HEK293 (cell line): ENCODE results near the gene AKAP6.
"Not testable (repeated sequence)": the region's sequence is repeated elsewhere in the genome, so short reads cannot be mapped to it uniquely, and the experiment has no call there.

Experiments
- CTCF ChIA-PET: fragments of 350-600 bp; formaldehyde crosslinking; extraction: SDS; loops from one replicate; lab custom pipeline; 2021; ENCODE audit warnings: antibody characterized with exemption; lab: Yijun Ruan, JAX
- POLR2A ChIA-PET: fragments of 300-600 bp; formaldehyde crosslinking; extraction: SDS; loops from one replicate; lab custom pipeline; 2020; ENCODE audit warnings: antibody characterized with exemption, inconsistent platforms; lab: Yijun Ruan, JAX
- H3K27ac ChIP-seq: fragments of 200-500 bp; sonication (Bioruptor generic); 2 replicates; pipeline ENCODE4 v1.5.1; 2014; ENCODE audit warnings: low read depth, low read length, control low read depth, inconsistent platforms; ENCODE audit errors: extremely low read depth
- H3K36me3 ChIP-seq, 2 experiments: fragments of 200-500 bp in 1 of 2; sonication (Bioruptor generic) in 1 of 2; 1 replicate in 1 of 2; 2 replicates in 1 of 2; pipeline ENCODE4 v1.5.1; 2014 to 2017; ENCODE audit warnings: inconsistent platforms in 2 of 2, low read length in 2 of 2; ENCODE audit not compliant: control insufficient read depth in 2 of 2, insufficient read depth in 1 of 2
- H3K4me1 ChIP-seq: fragments of 200-500 bp; sonication (Bioruptor generic); 2 replicates; pipeline ENCODE4 v1.5.1; 2014; ENCODE audit warnings: mild to moderate bottlenecking, low read length, inconsistent platforms; ENCODE audit not compliant: control insufficient read depth, insufficient read depth
- H3K4me3 ChIP-seq: 2 replicates; pipeline ENCODE4 v1.5.1; 2011; ENCODE audit warnings: low read depth, mild to moderate bottlenecking, control low read depth, low read length, moderate library complexity
- H3K9me3 ChIP-seq: fragments of 200-500 bp; sonication (Bioruptor generic); 2 replicates; pipeline ENCODE4 v1.5.1; 2014; ENCODE audit warnings: low read depth, low read length, inconsistent platforms; ENCODE audit not compliant: control insufficient read depth, insufficient read depth
- KLF8 ChIP-seq: fragments of 450-650 bp; formaldehyde crosslinking; IDR thresholded peaks from 2 replicates; pipeline ENCODE4 v1.5.1; 2016; ENCODE audit warnings: missing biosample characterization, missing genetic modification characterization
- MYNN ChIP-seq: fragments of 450-650 bp; formaldehyde crosslinking; IDR thresholded peaks from 2 replicates; pipeline ENCODE4 v1.5.1; 2016; ENCODE audit warnings: missing biosample characterization, missing genetic modification characterization, borderline replicate concordance
- MZF1 ChIP-seq: fragments of 450-650 bp; formaldehyde crosslinking; IDR thresholded peaks from 2 replicates; pipeline ENCODE4 v1.5.1; 2017; ENCODE audit warnings: missing biosample characterization, missing genetic modification characterization, borderline replicate concordance
- PATZ1 ChIP-seq: fragments of 450-650 bp; formaldehyde crosslinking; IDR thresholded peaks from 2 replicates; pipeline ENCODE4 v1.5.1; 2016; ENCODE audit warnings: missing biosample characterization, missing genetic modification characterization
- PBX3 ChIP-seq: sonication (generic); formaldehyde crosslinking; IDR thresholded peaks from 2 replicates; pipeline ENCODE4 v1.8.1; 2022; ENCODE audit warnings: mild to moderate bottlenecking, moderate library complexity, missing genetic modification reagents
- PRDM6 ChIP-seq: fragments of 450-650 bp; formaldehyde crosslinking; IDR thresholded peaks from 2 replicates; pipeline ENCODE4 v1.5.1; 2017; ENCODE audit warnings: missing biosample characterization, missing genetic modification characterization
- TRIM28 ChIP-seq: IDR thresholded peaks from 2 replicates; pipeline ENCODE4 v1.6.1; 2011; ENCODE audit warnings: low read length, control low read depth, borderline replicate concordance
- ZBTB1 ChIP-seq: fragments of 450-650 bp; formaldehyde crosslinking; IDR thresholded peaks from 2 replicates; pipeline ENCODE4 v1.5.1; 2016; ENCODE audit warnings: missing biosample characterization, missing genetic modification characterization
- ZBTB21 ChIP-seq: fragments of 450-650 bp; formaldehyde crosslinking; IDR thresholded peaks from 2 replicates; pipeline ENCODE4 v1.5.1; 2017; ENCODE audit warnings: missing biosample characterization, missing genetic modification characterization
- ZIC2 ChIP-seq: fragments of 450-650 bp; formaldehyde crosslinking; IDR thresholded peaks from 2 replicates; pipeline ENCODE4 v1.5.1; 2016; ENCODE audit warnings: missing biosample characterization, missing genetic modification characterization
- ZNF175 ChIP-seq: fragments of 450-650 bp; formaldehyde crosslinking; IDR thresholded peaks from 2 replicates; pipeline ENCODE4 v1.5.1; 2016; ENCODE audit warnings: missing biosample characterization, missing genetic modification characterization
- ZNF2 ChIP-seq: fragments of 450-650 bp; formaldehyde crosslinking; IDR thresholded peaks from 2 replicates; pipeline ENCODE4 v1.5.1; 2016; ENCODE audit warnings: missing biosample characterization, missing genetic modification characterization
- ZNF214 ChIP-seq: fragments of 450-650 bp; formaldehyde crosslinking; IDR thresholded peaks from 2 replicates; pipeline ENCODE4 v1.5.1; 2017; ENCODE audit warnings: missing biosample characterization, mild to moderate bottlenecking, missing genetic modification characterization, borderline replicate concordance
- ZNF274 ChIP-seq, 2 experiments: fragments of 200-500 bp in 1 of 2; fragments of 450-650 bp in 1 of 2; sonication (Bioruptor generic) in 1 of 2; formaldehyde crosslinking in 1 of 2; IDR thresholded peaks; 2 replicates each; pipeline versions ENCODE4 v1.5.1 to v1.6.1; 2014 to 2016; ENCODE audit warnings: borderline replicate concordance in 1 of 2, inconsistent platforms in 1 of 2, low read length in 1 of 2, missing biosample characterization in 1 of 2, missing genetic modification characterization in 1 of 2
- ZNF433 ChIP-seq: fragments of 450-650 bp; formaldehyde crosslinking; IDR thresholded peaks from 2 replicates; pipeline ENCODE4 v1.5.1; 2016; ENCODE audit warnings: missing biosample characterization, missing genetic modification characterization, low read depth
- ZNF558 ChIP-seq: fragments of 450-650 bp; formaldehyde crosslinking; IDR thresholded peaks from 2 replicates; pipeline ENCODE4 v1.5.1; 2016; ENCODE audit warnings: missing biosample characterization, missing genetic modification characterization
- ZNF571 ChIP-seq: fragments of 450-650 bp; formaldehyde crosslinking; IDR thresholded peaks from 2 replicates; pipeline ENCODE4 v1.5.0; 2017; ENCODE audit warnings: missing biosample characterization, missing genetic modification characterization
- ZNF600 ChIP-seq: fragments of 450-650 bp; formaldehyde crosslinking; IDR thresholded peaks from 2 replicates; pipeline ENCODE4 v1.5.1; 2016; ENCODE audit warnings: missing biosample characterization, missing genetic modification characterization
- ZNF654 ChIP-seq: fragments of 450-650 bp; formaldehyde crosslinking; IDR thresholded peaks from 2 replicates; pipeline ENCODE4 v1.5.1; 2016; ENCODE audit warnings: low read depth, missing biosample characterization, missing genetic modification characterization
- ZSCAN16 ChIP-seq: fragments of 450-650 bp; formaldehyde crosslinking; IDR thresholded peaks from 2 replicates; pipeline ENCODE4 v1.5.1; 2016; ENCODE audit warnings: missing biosample characterization, missing genetic modification characterization
- ZSCAN30 ChIP-seq: fragments of 450-650 bp; IDR thresholded peaks from 2 replicates; pipeline ENCODE4 v1.5.1; 2018; ENCODE audit warnings: missing biosample characterization, mild to moderate bottlenecking, missing genetic modification characterization, moderate library complexity
- TF ChIP-seq, protein P1 (sequence below): fragments of 450-650 bp; formaldehyde crosslinking; IDR thresholded peaks from 2 replicates; pipeline ENCODE4 v1.5.1; 2016; ENCODE audit warnings: missing biosample characterization, missing genetic modification characterization, low read depth

The AKAP6 gene

GRCh38 chr14:32578181-32578580, 249.1 kb downstream of the AKAP6 start:
- Histone ChIP-seq H3K27ac (no peak overlapping the region), H3K36me3 (no peaks in the 10 kb centered on the region), H3K4me1 (peaks cover 5% of the 10 kb centered on the region; the same call in 1 of the 2 replicates), H3K9me3 (no peaks in the 10 kb centered on the region), H3K4me3 (no peak overlapping the region)
- POLR2A ChIA-PET = no interaction called here
- CTCF ChIA-PET = interaction anchor here (0.6 to 2.4 kb wide), 4 partner anchors 77 to 1723 kb away, joined by 3 to 8 read pairs (median 4); no protein-coding TSS in a partner anchor
- no peak for TF ChIP-seq PRDM6 (tag by site-specific recombination)
- TF ChIP-seq ZNF571 (tag by site-specific recombination) = no peak
- no peak for TF ChIP-seq ZSCAN16 (tag by site-specific recombination)
- TF ChIP-seq TRIM28 = no peak
- no peak for TF ChIP-seq ZNF600
- TF ChIP-seq ZBTB1 = no peak
- no peak for TF ChIP-seq ZNF175 (tag by site-specific recombination)
- no peak for TF ChIP-seq ZNF2 (tag by site-specific recombination)
- no peak for TF ChIP-seq ZBTB21 (tag by site-specific recombination)
- TF ChIP-seq, protein P1, sequence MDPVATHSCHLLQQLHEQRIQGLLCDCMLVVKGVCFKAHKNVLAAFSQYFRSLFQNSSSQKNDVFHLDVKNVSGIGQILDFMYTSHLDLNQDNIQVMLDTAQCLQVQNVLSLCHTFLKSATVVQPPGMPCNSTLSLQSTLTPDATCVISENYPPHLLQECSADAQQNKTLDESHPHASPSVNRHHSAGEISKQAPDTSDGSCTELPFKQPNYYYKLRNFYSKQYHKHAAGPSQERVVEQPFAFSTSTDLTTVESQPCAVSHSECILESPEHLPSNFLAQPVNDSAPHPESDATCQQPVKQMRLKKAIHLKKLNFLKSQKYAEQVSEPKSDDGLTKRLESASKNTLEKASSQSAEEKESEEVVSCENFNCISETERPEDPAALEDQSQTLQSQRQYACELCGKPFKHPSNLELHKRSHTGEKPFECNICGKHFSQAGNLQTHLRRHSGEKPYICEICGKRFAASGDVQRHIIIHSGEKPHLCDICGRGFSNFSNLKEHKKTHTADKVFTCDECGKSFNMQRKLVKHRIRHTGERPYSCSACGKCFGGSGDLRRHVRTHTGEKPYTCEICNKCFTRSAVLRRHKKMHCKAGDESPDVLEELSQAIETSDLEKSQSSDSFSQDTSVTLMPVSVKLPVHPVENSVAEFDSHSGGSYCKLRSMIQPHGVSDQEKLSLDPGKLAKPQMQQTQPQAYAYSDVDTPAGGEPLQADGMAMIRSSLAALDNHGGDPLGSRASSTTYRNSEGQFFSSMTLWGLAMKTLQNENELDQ (tag by site-specific recombination) = no peak
- TF ChIP-seq ZIC2 (tag by site-specific recombination) = no peak
- TF ChIP-seq PATZ1 (tag by site-specific recombination) = no peak
- no peak for TF ChIP-seq ZNF558 (tag by site-specific recombination)
- TF ChIP-seq, all 188 proteins: peak for 0

- CTCF ChIA-PET, H3K27ac ChIP-seq, H3K9me3 ChIP-seq, H3K4me3 ChIP-seq, H3K4me1 ChIP-seq, POLR2A ChIA-PET, H3K36me3 ChIP-seq: not testable (repeated sequence)
Measured at GRCh38 chr14:32583427-32583826, 254.3 kb downstream of the AKAP6 start.

DNA sequence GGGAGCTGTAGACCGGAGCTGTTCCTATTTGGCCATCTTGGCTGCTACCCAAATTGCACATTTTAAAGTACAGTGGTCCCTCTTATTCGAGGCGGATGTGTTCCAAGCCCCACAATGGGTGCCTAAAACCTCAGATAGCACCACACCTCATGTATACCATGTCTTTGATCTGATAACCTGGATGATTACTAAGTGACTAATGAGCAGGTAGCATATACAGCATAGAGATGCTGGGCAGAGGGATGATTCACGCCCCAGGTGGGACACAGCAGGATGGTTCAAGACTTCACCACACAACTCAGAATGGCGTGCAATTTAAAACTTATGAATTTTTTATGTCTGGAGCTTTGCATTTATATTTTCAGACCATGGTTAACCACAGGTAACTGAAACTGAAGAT, 255.0 kb downstream of the AKAP6 start:
- no peak for TF ChIP-seq ZNF433 (tag by site-specific recombination)
- no peak for TF ChIP-seq KLF8 (tag by site-specific recombination)
- no peak for TF ChIP-seq ZNF654 (tag by site-specific recombination)
- TF ChIP-seq ZSCAN30 (tag by site-specific recombination) = no peak
- no peak for TF ChIP-seq ZNF214
- no peak for TF ChIP-seq MYNN (tag by site-specific recombination)
- TF ChIP-seq ZNF600 = no peak
- TF ChIP-seq ZNF274 (IDR thresholded peaks at IDR 0.05; ENCODE audit: low read length) = no peak
- TF ChIP-seq ZNF274 (tag by site-specific recombination; IDR thresholded peaks at IDR 0.05; ENCODE audit: borderline replicate concordance) = no peak
- no peak for TF ChIP-seq PBX3 (CRISPR knock-in tag)
- TF ChIP-seq MZF1 (tag by site-specific recombination) = no peak
- TF ChIP-seq, all 188 proteins: peak for 0
- no peak overlapping the region for H3K27ac ChIP-seq
- H3K9me3 ChIP-seq = no peaks in the 10 kb centered on the region
- no peak overlapping the region for H3K4me3 ChIP-seq
- H3K4me1 ChIP-seq = no peaks in the 10 kb centered on the region
- CTCF ChIA-PET = no interaction called here
- POLR2A ChIA-PET = no interaction called here
- no peaks in the 10 kb centered on the region for H3K36me3 ChIP-seq
